ENCODE measurements around the gene CFAP141.
"Not testable (repeated sequence)": the region's sequence is repeated elsewhere in the genome, so short reads cannot be mapped to it uniquely, and the experiment has no call there.

Gene CFAP141

DNA sequence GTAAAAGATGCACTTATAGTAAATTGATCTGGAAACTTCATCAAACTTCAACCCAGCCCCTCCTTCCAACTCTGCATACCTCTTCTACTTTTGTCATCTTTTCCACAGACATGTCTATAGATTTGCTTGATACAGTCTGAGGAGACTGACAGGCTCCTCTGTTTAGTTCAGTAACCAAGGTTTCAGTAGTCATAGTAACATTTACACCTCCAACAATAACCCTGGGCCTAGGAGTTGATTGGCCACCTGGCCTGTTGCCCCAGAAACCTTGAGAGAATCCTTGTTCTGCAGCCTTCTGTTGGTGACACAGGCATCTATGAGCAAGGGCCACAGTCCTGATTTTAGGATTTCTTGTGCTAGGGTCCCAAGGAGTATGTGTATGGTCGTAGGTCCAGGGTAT lies at the start of gene CFAP141:
TSS of gene CFAP141 (minus strand) at position 138 of the 400 bp plus-strand sequence. CDS start at position 112, 26 bp downstream.
- Mint-ChIP-seq H3K27me3 (no peaks in the 10 kb centered on the region), H3K4me3 (no peak within 1 kb of the TSS), H3K9me3 (no peaks in the 10 kb centered on the region), H3K27ac (ENCODE audit: low read depth) (no peak within 1 kb of the TSS), H3K36me3 (ENCODE audit: insufficient read depth) (peaks cover 41% of the 10 kb centered on the region), H3K4me1 (no peaks in the 10 kb centered on the region)
- DNase-seq (ENCODE audit: low spot score in 2 of 2) (no peak), ATAC-seq (replicated peaks; ENCODE audit: extremely low read depth, poor library complexity, severe bottlenecking) (no peak)

GRCh38 chr1:154253671-154254070 lies 47.5 kb upstream of the CFAP141 start:
- DNase-seq (ENCODE audit: low spot score in 2 of 2), result no peak
- no peaks in the 10 kb centered on the region for H3K27me3 Mint-ChIP-seq
- H3K9me3 Mint-ChIP-seq, result no peaks in the 10 kb centered on the region
- peaks cover 91% of the 10 kb centered on the region for H3K36me3 Mint-ChIP-seq (ENCODE audit: insufficient read depth)
- ATAC-seq (replicated peaks; ENCODE audit: extremely low read depth, poor library complexity, severe bottlenecking), result no peak
- H3K27ac Mint-ChIP-seq (ENCODE audit: low read depth), result no peak overlapping the region
- peaks cover 6% of the 10 kb centered on the region for H3K4me1 Mint-ChIP-seq
- no peak overlapping the region for H3K4me3 Mint-ChIP-seq

- Mint-ChIP-seq H3K27me3 (no peaks in the 10 kb centered on the region), H3K4me1 (peaks cover 23% of the 10 kb centered on the region), H3K27ac (ENCODE audit: low read depth) (no peak overlapping the region), H3K36me3 (ENCODE audit: insufficient read depth) (peaks cover 91% of the 10 kb centered on the region), H3K4me3 (no peak overlapping the region), H3K9me3 (no peaks in the 10 kb centered on the region)
- no peak for ATAC-seq (replicated peaks; ENCODE audit: extremely low read depth, poor library complexity, severe bottlenecking)
- DNase-seq (ENCODE audit: low spot score in 2 of 2), result no peak
These were observed 35.7 kb upstream of the CFAP141 start for GRCh38 chr1:154241703-154242351.

GRCh38 chr1:154240294-154240833 lies 34.2 kb upstream of the CFAP141 start:
- Mint-ChIP-seq H3K27ac (ENCODE audit: low read depth) (no peak overlapping the region), H3K9me3 (no peaks in the 10 kb centered on the region), H3K27me3 (no peaks in the 10 kb centered on the region), H3K4me1 (peaks cover 25% of the 10 kb centered on the region), H3K4me3 (no peak overlapping the region), H3K36me3 (ENCODE audit: insufficient read depth) (peaks cover 91% of the 10 kb centered on the region)
- DNase-seq (ENCODE audit: low spot score in 2 of 2) (no peak), ATAC-seq (replicated peaks; ENCODE audit: extremely low read depth, poor library complexity, severe bottlenecking) (no peak)

DNA sequence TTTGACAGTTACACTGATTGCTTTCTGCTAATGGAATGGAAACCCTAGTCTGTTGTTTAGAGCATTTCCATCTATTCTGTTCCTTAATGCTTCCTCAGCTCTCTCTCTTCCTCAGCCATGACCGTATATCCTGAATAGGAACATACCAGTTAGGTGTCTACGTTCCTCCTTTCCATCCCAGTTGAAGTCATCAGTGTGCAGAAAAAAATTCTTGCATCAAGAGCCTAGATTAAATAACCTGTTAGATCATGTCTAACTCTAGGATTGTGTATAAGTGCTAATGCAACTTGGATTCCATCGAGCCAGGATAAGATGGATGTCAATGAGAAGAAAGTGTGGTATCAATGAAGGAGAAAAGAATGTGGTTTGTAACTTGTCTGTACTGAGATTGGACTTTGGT lies 33.4 kb upstream of the CFAP141 start:
- DNase-seq (ENCODE audit: low spot score in 2 of 2), result no peak
- Mint-ChIP-seq H3K27me3 (no peaks in the 10 kb centered on the region), H3K4me1 (peaks cover 27% of the 10 kb centered on the region), H3K27ac (ENCODE audit: low read depth) (peak overlapping the region; percentile 39), H3K9me3 (no peaks in the 10 kb centered on the region), H3K4me3 (no peak overlapping the region), H3K36me3 (ENCODE audit: insufficient read depth) (peaks cover 91% of the 10 kb centered on the region)
- ATAC-seq (replicated peaks; ENCODE audit: extremely low read depth, poor library complexity, severe bottlenecking), result no peak

- Mint-ChIP-seq H3K36me3 (ENCODE audit: insufficient read depth) (peaks cover 89% of the 10 kb centered on the region), H3K4me1 (peaks cover 35% of the 10 kb centered on the region), H3K4me3 (no peak overlapping the region), H3K27ac (ENCODE audit: low read depth) (peak overlapping the region; percentile 29), H3K9me3 (no peaks in the 10 kb centered on the region), H3K27me3 (no peaks in the 10 kb centered on the region)
- no peak for ATAC-seq (replicated peaks; ENCODE audit: extremely low read depth, poor library complexity, severe bottlenecking)
- no peak for DNase-seq (ENCODE audit: low spot score in 2 of 2)
These were observed 31.9 kb upstream of the CFAP141 start for GRCh38 chr1:154237880-154238506.

GRCh38 chr1:154237435-154237834 lies 31.3 kb upstream of the CFAP141 start:
- Mint-ChIP-seq H3K9me3 (no peaks in the 10 kb centered on the region), H3K36me3 (ENCODE audit: insufficient read depth) (peaks cover 85% of the 10 kb centered on the region), H3K4me3 (no peak overlapping the region), H3K27me3 (no peaks in the 10 kb centered on the region), H3K4me1 (peaks cover 35% of the 10 kb centered on the region), H3K27ac (ENCODE audit: low read depth) (peak overlapping the region; percentile 29)
- DNase-seq (ENCODE audit: low spot score in 2 of 2) (no peak), ATAC-seq (replicated peaks; ENCODE audit: extremely low read depth, poor library complexity, severe bottlenecking) (no peak)

GRCh38 chr1:154236855-154237254 lies 30.7 kb upstream of the CFAP141 start:
- H3K9me3 Mint-ChIP-seq, result no peaks in the 10 kb centered on the region
- peaks cover 35% of the 10 kb centered on the region for H3K4me1 Mint-ChIP-seq
- H3K27me3 Mint-ChIP-seq, result no peaks in the 10 kb centered on the region
- ATAC-seq (replicated peaks; ENCODE audit: extremely low read depth, poor library complexity, severe bottlenecking) (no peak), DNase-seq (ENCODE audit: low spot score in 2 of 2) (no peak)
- H3K4me3 Mint-ChIP-seq, result no peak overlapping the region
- no peak overlapping the region for H3K27ac Mint-ChIP-seq (ENCODE audit: low read depth)
- H3K36me3 Mint-ChIP-seq (ENCODE audit: insufficient read depth), result peaks cover 86% of the 10 kb centered on the region

GRCh38 chr1:154233127-154233526 lies 27.0 kb upstream of the CFAP141 start:
- DNase-seq (ENCODE audit: low spot score in 2 of 2); H3K27me3 Mint-ChIP-seq; H3K9me3 Mint-ChIP-seq; ATAC-seq (replicated peaks; ENCODE audit: extremely low read depth, poor library complexity, severe bottlenecking); H3K4me3 Mint-ChIP-seq: not testable (repeated sequence)
- Mint-ChIP-seq H3K4me1 (peaks cover 26% of the 10 kb centered on the region), H3K36me3 (ENCODE audit: insufficient read depth) (peaks cover 80% of the 10 kb centered on the region), H3K27ac (ENCODE audit: low read depth) (peak overlapping the region; percentile 52)

DNA sequence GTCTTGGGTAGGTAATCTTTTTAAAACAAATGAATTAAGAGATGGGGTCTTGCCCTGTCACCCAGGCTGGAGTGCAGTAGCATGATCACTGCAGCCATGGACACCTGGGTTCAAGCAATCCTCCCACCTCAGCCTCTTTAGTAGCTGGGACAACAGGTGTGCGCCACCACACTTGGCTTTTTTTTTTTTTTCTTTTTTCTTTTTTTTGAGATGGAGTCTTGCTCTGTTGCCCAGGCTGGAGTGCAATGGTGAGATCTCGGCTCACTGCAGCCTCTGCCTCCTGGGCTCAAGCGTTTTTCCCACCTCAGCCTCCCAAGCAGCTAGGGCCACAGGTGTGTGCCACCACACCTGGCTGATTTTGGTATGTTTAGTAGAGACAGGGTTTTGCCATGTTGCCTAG lies 25.0 kb upstream of the CFAP141 start:
- H3K4me3 Mint-ChIP-seq; H3K27me3 Mint-ChIP-seq; H3K9me3 Mint-ChIP-seq; DNase-seq (ENCODE audit: low spot score in 2 of 2); H3K27ac Mint-ChIP-seq (ENCODE audit: low read depth); ATAC-seq (replicated peaks; ENCODE audit: extremely low read depth, poor library complexity, severe bottlenecking): not testable (repeated sequence)
- Mint-ChIP-seq H3K36me3 (ENCODE audit: insufficient read depth) (peaks cover 82% of the 10 kb centered on the region), H3K4me1 (peaks cover 19% of the 10 kb centered on the region)

- no peak for DNase-seq (ENCODE audit: low spot score in 2 of 2)
- H3K9me3 Mint-ChIP-seq, result no peaks in the 10 kb centered on the region
- H3K36me3 Mint-ChIP-seq (ENCODE audit: insufficient read depth), result peaks cover 60% of the 10 kb centered on the region
- H3K4me1 Mint-ChIP-seq, result peaks cover 54% of the 10 kb centered on the region
- peak overlapping the region; percentile 90 for H3K27ac Mint-ChIP-seq (ENCODE audit: low read depth)
- no peak overlapping the region for H3K4me3 Mint-ChIP-seq
- no peak for ATAC-seq (replicated peaks; ENCODE audit: extremely low read depth, poor library complexity, severe bottlenecking)
- no peaks in the 10 kb centered on the region for H3K27me3 Mint-ChIP-seq
These were observed 19.2 kb upstream of the CFAP141 start for GRCh38 chr1:154225370-154225769.

- H3K4me1 Mint-ChIP-seq, result peaks cover 64% of the 10 kb centered on the region
- no peaks in the 10 kb centered on the region for H3K9me3 Mint-ChIP-seq
- DNase-seq (ENCODE audit: low spot score in 2 of 2) (no peak), ATAC-seq (replicated peaks; ENCODE audit: extremely low read depth, poor library complexity, severe bottlenecking) (no peak)
- no peaks in the 10 kb centered on the region for H3K27me3 Mint-ChIP-seq
- H3K4me3 Mint-ChIP-seq, result no peak overlapping the region
- H3K27ac Mint-ChIP-seq (ENCODE audit: low read depth), result peak overlapping the region; percentile 90
- H3K36me3 Mint-ChIP-seq (ENCODE audit: insufficient read depth), result peaks cover 56% of the 10 kb centered on the region
These were observed 17.5 kb upstream of the CFAP141 start for GRCh38 chr1:154223621-154224020.

DNA sequence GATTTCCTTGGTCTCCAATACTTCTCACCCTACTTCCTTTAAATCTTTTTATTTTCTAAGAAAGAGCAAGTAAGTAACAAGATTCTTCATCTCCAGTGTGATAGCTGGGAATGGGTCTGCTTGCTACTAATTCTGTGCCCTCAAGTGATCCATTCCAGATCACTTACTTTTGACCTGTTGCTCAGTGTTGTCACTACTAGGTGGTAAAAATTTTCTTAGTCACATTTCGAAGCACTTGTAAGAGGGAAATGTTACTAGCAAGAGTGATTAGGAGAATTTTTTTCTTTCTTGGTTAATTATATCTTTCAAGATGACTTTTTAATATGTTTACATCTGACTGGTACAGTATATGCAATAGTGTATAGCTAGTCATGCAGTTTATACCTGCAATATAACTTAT lies 16.8 kb upstream of the CFAP141 start:
- H3K36me3 Mint-ChIP-seq (ENCODE audit: insufficient read depth), result peaks cover 52% of the 10 kb centered on the region
- ATAC-seq (replicated peaks; ENCODE audit: extremely low read depth, poor library complexity, severe bottlenecking), result no peak

More for the DNA sequence above, 16.8 kb upstream of the CFAP141 start:
- DNase-seq (ENCODE audit: low spot score in 2 of 2), result no peak
- Mint-ChIP-seq H3K4me3 (peak overlapping the region; percentile 82), H3K9me3 (no peaks in the 10 kb centered on the region), H3K27me3 (no peaks in the 10 kb centered on the region), H3K4me1 (peaks cover 70% of the 10 kb centered on the region), H3K27ac (ENCODE audit: low read depth) (peak overlapping the region; percentile 90)

Measured in central memory CD8-positive, alpha-beta T cell (primary cell).